ENCODE data around the gene CDC5L.

Gene CDC5L

DNA sequence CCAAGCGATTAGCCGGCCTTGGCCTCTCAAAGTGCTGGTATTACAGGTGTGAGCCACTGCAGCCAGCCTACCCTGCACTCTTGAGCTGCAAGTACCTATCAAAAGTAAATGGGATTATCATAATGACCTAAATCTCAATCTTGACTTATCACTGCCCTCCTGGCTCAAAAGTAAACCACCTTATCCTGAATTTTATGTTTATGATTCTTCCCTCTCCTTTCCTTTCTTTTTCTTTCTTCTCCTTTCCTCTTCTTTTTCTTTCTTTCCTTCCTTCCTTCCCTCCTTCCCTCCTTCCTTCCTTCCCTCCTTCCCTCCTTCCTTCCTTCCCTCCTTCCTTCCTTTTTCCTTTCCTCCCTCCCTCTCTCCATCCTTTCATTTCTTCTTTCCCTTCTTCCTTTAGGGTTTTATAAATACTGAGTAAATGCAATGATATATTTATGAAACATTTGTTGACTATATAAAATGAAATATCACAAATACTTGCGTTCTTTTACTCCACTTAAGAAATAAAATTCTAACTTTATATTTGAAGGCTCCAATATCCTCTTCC lies 24.1 kb upstream of the CDC5L start:
- TF ChIP-seq, protein P1, sequence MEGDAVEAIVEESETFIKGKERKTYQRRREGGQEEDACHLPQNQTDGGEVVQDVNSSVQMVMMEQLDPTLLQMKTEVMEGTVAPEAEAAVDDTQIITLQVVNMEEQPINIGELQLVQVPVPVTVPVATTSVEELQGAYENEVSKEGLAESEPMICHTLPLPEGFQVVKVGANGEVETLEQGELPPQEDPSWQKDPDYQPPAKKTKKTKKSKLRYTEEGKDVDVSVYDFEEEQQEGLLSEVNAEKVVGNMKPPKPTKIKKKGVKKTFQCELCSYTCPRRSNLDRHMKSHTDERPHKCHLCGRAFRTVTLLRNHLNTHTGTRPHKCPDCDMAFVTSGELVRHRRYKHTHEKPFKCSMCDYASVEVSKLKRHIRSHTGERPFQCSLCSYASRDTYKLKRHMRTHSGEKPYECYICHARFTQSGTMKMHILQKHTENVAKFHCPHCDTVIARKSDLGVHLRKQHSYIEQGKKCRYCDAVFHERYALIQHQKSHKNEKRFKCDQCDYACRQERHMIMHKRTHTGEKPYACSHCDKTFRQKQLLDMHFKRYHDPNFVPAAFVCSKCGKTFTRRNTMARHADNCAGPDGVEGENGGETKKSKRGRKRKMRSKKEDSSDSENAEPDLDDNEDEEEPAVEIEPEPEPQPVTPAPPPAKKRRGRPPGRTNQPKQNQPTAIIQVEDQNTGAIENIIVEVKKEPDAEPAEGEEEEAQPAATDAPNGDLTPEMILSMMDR (conservative IDR thresholded peaks at IDR 0.05; ENCODE audit: low read length): no peak
- no peak for TF ChIP-seq EZH2phosphoT487 (IDR thresholded peaks at IDR 0.05; ENCODE audit: borderline replicate concordance)
- Histone ChIP-seq H4K20me1 (ENCODE audit: insufficient read depth, low read length, poor library complexity, severe bottlenecking) (no peaks in the 10 kb centered on the region), H3K9me2 (replicated peaks; ENCODE audit: low read depth, low read length) (no peaks in the 10 kb centered on the region), H3K27me3 (ENCODE audit: insufficient read depth, low read length, poor library complexity, severe bottlenecking) (no peaks in the 10 kb centered on the region), H3K36me3 (ENCODE audit: insufficient read depth, low read length) (no peaks in the 10 kb centered on the region), H3K4me3 (ENCODE audit: low read length, poor library complexity, severe bottlenecking) (no peak overlapping the region), H3F3A (ENCODE audit: low read depth) (no peaks in the 10 kb centered on the region), H3K9ac (ENCODE audit: low read depth, low read length, poor library complexity, severe bottlenecking) (no peak overlapping the region), H3K4me2 (ENCODE audit: low read depth, low read length, poor library complexity, severe bottlenecking) (no peak overlapping the region), H3K9me3 (ENCODE audit: insufficient read depth, low read depth, low read length) (no peaks in the 10 kb centered on the region), H2AFZ (ENCODE audit: low read length) (no peak overlapping the region), H3K4me1 (ENCODE audit: insufficient read depth, low read length, poor library complexity, severe bottlenecking) (no peaks in the 10 kb centered on the region), H3K79me2 (ENCODE audit: insufficient read depth, low read length) (no peaks in the 10 kb centered on the region)

DNA sequence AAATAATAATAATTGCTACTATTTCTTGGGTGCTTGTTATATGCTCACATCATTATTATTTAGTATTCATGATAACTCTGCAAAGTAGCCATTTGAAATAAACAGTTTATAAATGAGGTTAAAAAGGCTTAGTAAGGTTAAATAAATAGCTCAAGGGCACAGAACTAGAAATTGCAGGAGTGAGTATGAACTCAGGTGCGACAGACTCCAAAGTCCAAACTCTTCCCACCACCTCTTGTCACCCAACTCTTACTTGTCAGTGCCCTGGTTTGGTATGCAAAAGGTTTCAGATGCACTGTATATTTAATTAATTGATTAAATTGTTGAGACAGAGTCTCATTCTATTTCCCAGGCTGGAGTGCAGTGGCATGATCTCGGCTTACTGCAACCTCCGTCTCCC lies 20.7 kb upstream of the CDC5L start:
- TF ChIP-seq EZH2phosphoT487 (IDR thresholded peaks at IDR 0.05; ENCODE audit: borderline replicate concordance): no peak
- TF ChIP-seq, protein P1 (conservative IDR thresholded peaks at IDR 0.05; ENCODE audit: low read length): no peak
- no peak overlapping the region for H3K4me2 ChIP-seq (ENCODE audit: low read depth, low read length, poor library complexity, severe bottlenecking)
- H4K20me1 ChIP-seq (ENCODE audit: insufficient read depth, low read length, poor library complexity, severe bottlenecking): no peaks in the 10 kb centered on the region
- no peaks in the 10 kb centered on the region for H3F3A ChIP-seq (ENCODE audit: low read depth)
- no peak overlapping the region for H2AFZ ChIP-seq (ENCODE audit: low read length)
- no peaks in the 10 kb centered on the region for H3K79me2 ChIP-seq (ENCODE audit: insufficient read depth, low read length)
- H3K9ac ChIP-seq (ENCODE audit: low read depth, low read length, poor library complexity, severe bottlenecking): no peak overlapping the region
- H3K27me3 ChIP-seq (ENCODE audit: insufficient read depth, low read length, poor library complexity, severe bottlenecking): no peaks in the 10 kb centered on the region
- H3K9me2 ChIP-seq (replicated peaks; ENCODE audit: low read depth, low read length): no peaks in the 10 kb centered on the region
- no peaks in the 10 kb centered on the region for H3K9me3 ChIP-seq (ENCODE audit: insufficient read depth, low read depth, low read length)
- H3K4me1 ChIP-seq (ENCODE audit: insufficient read depth, low read length, poor library complexity, severe bottlenecking): no peaks in the 10 kb centered on the region
- no peaks in the 10 kb centered on the region for H3K36me3 ChIP-seq (ENCODE audit: insufficient read depth, low read length)
- H3K4me3 ChIP-seq (ENCODE audit: low read length, poor library complexity, severe bottlenecking): no peak overlapping the region

DNA sequence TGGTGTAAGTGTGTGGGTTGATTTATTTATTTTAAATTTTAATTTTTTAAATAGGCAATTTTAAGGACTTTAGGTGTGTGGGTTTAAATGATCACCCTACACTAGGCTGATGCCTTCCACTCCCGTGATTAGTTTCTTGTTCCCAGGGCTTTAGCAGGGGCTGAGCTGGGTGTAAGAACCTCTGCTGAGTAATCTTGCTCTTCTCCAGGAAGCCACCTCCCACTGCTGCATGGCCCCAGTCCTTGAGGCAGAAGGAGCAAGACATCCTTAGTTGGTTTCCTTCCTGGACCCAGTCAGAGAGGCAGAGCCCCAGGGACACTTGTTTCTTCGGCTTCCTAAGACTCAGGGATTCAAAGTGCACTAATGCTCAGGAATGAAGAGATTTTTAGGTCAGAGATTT lies 19.8 kb upstream of the CDC5L start:
- no peak overlapping the region for H2AFZ ChIP-seq (ENCODE audit: low read length)
- no peaks in the 10 kb centered on the region for H3K27me3 ChIP-seq (ENCODE audit: insufficient read depth, low read length, poor library complexity, severe bottlenecking)
- H3K4me2 ChIP-seq (ENCODE audit: low read depth, low read length, poor library complexity, severe bottlenecking): no peak overlapping the region
- H3K36me3 ChIP-seq (ENCODE audit: insufficient read depth, low read length): no peaks in the 10 kb centered on the region
- no peaks in the 10 kb centered on the region for H3K9me3 ChIP-seq (ENCODE audit: insufficient read depth, low read depth, low read length)
- H3K9ac ChIP-seq (ENCODE audit: low read depth, low read length, poor library complexity, severe bottlenecking): no peak overlapping the region
- H3F3A ChIP-seq (ENCODE audit: low read depth): no peaks in the 10 kb centered on the region
- no peak overlapping the region for H3K4me3 ChIP-seq (ENCODE audit: low read length, poor library complexity, severe bottlenecking)
- H3K79me2 ChIP-seq (ENCODE audit: insufficient read depth, low read length): no peaks in the 10 kb centered on the region
- TF ChIP-seq, protein P1 (conservative IDR thresholded peaks at IDR 0.05; ENCODE audit: low read length): no peak
- TF ChIP-seq EZH2phosphoT487 (IDR thresholded peaks at IDR 0.05; ENCODE audit: borderline replicate concordance): no peak
- no peaks in the 10 kb centered on the region for H3K4me1 ChIP-seq (ENCODE audit: insufficient read depth, low read length, poor library complexity, severe bottlenecking)
- no peaks in the 10 kb centered on the region for H4K20me1 ChIP-seq (ENCODE audit: insufficient read depth, low read length, poor library complexity, severe bottlenecking)
- no peaks in the 10 kb centered on the region for H3K9me2 ChIP-seq (replicated peaks; ENCODE audit: low read depth, low read length)
